Neural progenitor cell (in vitro differentiated cells): ENCODE results near the gene MEGF10.

Experiments
- EZH2 ChIP-seq: fragments of 200-600 bp; sonication (generic); IDR thresholded peaks from 2 replicates; pipeline ENCODE4 v1.6.1; 2017; ENCODE audit warnings: antibody characterized with exemption, mild to moderate bottlenecking, moderate library complexity
- TF ChIP-seq, protein P1 (sequence below): fragments of 200-600 bp; sonication (generic); IDR thresholded peaks from 2 replicates; pipeline ENCODE4 v1.5.1; 2017; ENCODE audit warnings: antibody characterized with exemption, mild to moderate bottlenecking

DNA sequence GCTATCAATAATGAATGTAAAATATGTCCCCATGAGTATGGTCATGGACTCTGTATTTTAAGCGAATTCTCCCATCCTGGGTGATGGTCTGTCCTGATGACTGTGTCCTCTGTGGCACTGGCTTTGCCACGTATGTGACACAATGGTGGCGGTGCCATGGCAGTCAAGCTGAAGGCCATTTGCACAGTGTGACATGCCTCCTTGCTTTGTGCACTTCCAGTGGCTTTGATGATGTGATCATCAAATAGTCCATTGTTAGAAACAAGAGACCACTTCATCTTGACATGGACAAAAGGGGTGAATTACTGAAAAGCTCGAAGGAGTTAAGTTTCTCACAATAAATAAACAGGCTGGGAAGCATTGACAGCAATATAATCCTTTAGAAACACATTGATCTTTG, 195.9 kb downstream of the MEGF10 start:
- TF ChIP-seq EZH2, result no peak
- TF ChIP-seq, protein P1, sequence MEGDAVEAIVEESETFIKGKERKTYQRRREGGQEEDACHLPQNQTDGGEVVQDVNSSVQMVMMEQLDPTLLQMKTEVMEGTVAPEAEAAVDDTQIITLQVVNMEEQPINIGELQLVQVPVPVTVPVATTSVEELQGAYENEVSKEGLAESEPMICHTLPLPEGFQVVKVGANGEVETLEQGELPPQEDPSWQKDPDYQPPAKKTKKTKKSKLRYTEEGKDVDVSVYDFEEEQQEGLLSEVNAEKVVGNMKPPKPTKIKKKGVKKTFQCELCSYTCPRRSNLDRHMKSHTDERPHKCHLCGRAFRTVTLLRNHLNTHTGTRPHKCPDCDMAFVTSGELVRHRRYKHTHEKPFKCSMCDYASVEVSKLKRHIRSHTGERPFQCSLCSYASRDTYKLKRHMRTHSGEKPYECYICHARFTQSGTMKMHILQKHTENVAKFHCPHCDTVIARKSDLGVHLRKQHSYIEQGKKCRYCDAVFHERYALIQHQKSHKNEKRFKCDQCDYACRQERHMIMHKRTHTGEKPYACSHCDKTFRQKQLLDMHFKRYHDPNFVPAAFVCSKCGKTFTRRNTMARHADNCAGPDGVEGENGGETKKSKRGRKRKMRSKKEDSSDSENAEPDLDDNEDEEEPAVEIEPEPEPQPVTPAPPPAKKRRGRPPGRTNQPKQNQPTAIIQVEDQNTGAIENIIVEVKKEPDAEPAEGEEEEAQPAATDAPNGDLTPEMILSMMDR, result no peak
